Measurements from ENCODE around the gene CDH23.

The CDH23 gene

DNA sequence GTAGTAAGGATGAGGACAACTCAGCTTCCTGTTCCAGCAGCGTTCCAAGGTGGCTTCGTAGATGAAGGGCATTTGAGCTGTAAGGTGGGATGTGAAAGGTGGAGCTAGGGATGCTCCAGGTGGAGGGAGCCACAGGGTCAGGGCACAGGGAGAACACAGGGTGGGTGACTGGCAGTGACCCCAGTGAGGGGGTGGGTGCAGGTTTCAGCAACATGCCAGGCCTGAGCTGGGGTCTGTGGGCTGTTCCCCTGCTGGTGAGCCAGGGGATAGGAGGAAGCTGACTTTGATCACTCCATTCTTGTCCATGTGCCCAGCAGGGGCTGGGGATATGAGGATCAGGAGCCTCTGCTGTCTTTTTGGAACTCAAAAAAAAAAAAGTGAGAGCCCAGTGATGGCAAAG is 33.2 kb downstream of the CDH23 start:
- TF ChIP-seq, protein P1, sequence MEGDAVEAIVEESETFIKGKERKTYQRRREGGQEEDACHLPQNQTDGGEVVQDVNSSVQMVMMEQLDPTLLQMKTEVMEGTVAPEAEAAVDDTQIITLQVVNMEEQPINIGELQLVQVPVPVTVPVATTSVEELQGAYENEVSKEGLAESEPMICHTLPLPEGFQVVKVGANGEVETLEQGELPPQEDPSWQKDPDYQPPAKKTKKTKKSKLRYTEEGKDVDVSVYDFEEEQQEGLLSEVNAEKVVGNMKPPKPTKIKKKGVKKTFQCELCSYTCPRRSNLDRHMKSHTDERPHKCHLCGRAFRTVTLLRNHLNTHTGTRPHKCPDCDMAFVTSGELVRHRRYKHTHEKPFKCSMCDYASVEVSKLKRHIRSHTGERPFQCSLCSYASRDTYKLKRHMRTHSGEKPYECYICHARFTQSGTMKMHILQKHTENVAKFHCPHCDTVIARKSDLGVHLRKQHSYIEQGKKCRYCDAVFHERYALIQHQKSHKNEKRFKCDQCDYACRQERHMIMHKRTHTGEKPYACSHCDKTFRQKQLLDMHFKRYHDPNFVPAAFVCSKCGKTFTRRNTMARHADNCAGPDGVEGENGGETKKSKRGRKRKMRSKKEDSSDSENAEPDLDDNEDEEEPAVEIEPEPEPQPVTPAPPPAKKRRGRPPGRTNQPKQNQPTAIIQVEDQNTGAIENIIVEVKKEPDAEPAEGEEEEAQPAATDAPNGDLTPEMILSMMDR (IDR thresholded peaks at IDR 0.05) = no peak

DNA sequence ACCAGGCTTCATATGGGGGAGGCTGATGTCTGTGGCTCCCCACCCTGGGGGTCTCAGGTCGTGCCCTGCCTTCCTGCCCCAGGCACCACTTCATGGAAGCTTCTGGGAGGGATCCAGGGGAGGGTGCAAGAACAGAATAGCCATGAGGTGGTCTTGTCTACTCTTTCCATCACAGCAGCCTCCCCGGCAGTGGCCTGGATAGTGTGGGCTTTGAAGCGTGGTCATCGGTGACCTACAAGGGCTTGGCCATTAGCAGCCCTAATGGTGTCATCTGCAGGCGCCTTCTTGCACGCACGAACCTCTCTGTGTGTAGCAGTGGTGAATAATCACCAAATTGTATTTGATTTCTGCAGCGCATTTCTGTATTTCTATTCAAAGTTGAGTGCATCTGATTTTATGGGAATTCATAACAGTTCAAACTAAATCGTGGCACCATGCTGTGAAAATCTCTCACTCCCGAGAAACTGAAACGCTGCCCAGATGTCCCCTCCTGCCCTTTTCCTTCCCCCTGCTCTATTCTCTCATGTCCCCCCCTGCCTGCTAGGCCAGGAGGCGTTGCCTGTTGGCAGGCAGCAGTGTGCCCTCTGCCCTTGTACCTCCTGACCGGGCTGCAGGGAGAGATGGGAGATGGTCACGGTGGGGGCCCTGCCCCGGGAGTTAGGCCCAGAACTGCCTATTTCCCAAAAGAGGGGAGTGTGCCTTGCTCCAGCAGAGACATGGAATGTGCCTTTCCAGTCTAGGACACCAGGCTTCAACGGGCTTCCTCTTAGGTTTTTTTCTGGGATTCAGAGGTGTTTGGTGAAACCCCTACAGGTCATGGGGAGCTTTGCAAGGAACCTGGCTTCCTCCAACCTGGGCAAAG is 34.8 kb downstream of the CDH23 start:
- TF ChIP-seq, protein P1 (IDR thresholded peaks at IDR 0.05) = no peak

DNA sequence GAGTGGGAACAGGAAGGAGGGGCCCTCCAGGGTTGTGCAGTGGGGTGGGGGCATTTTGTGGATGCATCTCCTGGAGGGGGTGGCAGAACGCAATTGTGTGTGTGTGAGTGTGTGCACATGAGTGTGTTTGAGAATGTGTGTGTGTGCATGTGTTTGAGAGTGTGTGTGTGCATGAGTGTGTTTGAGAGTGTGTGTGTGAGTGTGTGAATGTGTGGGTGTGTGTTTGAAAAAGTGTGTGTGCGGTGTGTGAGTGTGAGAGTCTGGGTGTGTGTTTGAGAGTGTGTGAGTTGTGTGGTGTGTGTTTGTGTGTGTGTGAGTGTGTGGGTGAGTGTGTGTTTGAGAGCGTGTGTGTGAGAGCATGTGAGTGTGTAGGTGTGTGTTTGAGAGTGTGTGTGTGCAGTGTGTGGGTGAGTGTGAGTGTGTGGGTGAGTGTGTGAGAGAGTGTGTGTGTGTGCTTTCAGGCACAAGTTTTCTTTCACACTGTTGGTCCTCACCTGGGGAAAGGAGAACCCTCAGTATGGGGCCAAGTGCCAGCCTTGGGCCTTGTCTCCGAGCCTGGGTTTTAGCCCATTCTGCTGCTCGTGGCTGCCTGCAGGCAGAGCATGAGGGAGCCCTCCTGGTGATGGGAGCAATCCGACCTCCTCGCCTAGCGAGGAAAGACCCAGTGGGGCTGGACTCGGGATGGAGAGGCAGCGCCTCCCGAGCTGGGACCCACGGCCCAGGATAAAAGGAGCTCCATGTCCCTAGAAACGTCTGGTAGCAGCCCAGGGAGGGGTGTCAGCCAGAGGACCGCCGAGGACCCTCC is 35.6 kb downstream of the CDH23 start:
- TF ChIP-seq, protein P1 (IDR thresholded peaks at IDR 0.05) = no peak

DNA sequence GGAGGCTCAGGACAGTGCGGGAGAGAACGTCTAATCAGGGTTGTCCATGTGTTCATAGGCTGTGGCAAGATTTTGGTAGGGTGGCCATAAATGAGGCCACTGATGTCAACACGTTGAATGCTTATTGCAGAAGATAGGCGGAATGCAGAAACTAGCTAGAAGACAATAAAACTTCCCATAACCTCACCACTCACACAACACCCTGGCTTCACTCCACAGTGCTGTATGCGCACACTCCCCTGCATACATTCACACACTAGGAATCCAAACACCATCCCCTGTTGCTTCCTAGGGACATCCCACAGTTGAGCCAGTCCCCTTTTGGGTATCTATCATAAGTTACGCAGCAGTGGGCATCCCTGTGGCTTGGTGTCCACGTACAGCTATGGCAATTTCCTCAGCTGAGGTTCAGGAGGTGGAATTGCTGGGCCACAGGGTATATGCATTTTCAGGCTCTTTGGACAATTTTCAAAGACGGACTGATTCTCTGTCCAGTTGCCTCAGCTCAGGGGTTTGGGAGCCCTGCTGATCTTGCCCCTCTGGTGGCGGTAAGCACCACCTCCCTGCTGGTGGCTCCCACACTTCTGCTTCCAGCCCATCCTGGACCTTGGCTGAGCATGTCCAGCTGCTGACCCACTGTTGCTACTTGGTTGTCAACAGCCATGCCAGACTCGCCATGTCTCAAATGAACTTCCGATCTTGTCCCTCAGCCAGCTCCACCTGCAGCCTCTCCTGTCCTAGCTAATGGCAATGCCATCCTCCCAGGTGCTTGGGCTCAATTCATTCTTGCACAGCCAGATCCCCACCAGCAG is 36.4 kb downstream of the CDH23 start:
- TF ChIP-seq, protein P1 (IDR thresholded peaks at IDR 0.05) = no peak

DNA sequence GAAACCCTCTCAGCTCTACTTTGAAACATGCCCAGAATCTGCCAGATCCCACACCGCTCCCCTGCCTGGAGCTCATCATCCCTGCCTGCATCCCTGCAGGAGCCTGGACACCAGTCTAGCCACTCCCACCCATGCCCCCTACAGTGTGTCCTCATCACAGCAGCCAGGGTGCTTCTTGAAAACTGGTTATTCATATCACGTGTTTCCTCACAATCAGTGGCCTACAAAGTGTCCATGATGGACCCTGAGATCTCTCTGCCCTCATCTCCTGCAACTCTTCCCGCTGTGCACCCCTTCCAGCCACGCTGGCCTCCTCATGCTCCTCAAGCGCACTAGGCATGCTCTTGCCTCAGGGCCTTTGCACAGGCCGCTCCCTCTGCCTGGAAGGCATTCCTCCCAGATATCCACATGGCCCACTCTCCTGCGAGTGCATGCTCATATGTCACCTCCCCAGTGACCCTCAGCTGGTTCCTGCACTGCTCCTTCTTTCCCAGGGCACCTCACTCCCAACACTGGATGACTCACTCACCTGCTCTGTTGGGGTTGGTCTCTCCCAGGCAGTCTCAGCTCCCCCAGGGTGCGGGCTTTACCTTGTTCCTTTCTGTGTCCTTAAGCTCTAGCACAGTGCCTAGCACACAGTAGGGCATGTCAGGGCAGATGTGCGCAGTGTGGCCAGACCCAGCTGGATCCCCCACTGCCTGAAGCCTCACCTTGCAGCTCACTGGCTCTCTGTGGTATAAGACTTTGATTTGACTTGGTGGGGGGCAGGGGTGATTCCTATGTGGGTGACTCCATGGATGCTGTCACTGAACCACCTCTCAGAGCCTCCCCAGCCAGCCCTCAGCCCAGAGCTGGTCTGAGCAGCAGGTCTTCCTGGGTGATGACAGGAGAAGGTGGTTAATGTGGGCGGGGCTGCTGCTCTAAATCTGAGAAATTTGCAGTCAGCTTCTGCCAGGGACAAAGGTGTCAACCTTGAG is 37.3 kb downstream of the CDH23 start:
- TF ChIP-seq, protein P1 (IDR thresholded peaks at IDR 0.05) = no peak

DNA sequence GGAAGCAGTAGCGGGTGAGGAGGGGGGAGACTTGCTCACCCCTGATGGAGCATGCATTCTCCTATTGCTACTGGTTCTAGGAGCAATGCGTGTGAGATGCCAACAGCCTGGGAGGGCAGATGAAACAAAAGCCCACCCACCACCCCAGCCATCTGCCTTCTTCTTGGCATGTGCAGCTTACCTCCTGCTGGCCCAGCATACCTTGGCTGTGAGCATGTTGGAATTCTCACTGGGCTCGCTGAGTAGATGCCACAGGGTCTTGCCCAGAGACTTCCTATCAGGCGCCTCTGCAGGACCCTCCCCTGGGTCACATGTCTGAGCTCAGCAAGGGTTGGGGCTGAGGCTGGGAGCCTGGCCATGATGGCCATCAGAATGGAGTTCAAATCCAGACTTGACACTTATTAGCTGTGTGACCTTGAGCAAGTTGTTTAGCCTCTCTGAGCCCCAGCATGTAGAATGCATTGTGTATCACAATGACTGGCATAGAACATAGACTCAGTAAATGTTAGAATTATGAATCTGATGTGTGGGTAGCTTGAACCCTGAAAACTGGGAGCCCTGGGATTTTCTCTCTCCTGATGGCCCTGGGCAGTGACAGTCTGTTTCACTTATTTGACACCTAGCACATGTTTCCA is 38.2 kb downstream of the CDH23 start:
- TF ChIP-seq, protein P1 (IDR thresholded peaks at IDR 0.05) = no peak

Measured in LNCAP (cell line).